ENCODE results near the gene PLXNA4.

- TF ChIP-seq CTCF (tag by site-specific recombination; IDR thresholded peaks at IDR 0.05) = no peak
- no peak for TF ChIP-seq ZNF707 (tag by site-specific recombination; IDR thresholded peaks at IDR 0.05)
- TF ChIP-seq YY2 (tag by site-specific recombination; IDR thresholded peaks at IDR 0.05) = no peak
Observed at GRCh38 chr7:132515181-132515580, 61.1 kb downstream of the PLXNA4 start.

All from HEK293 (cell line).